Progenitor cell of endocrine pancreas (in vitro differentiated cells): ENCODE results near the gene GPRIN3. TPM values are rescaled to one million over a fixed set of nuclear protein-coding genes. Genes with fewer than 3 reads are reported as not detected.

Source experiments
- DNase-seq: peaks from one replicate; pipeline ENCODE4 v3.0.0; 2021; ENCODE audit warnings: low spot score; ENCODE audit not compliant: unreplicated experiment
- H3K27ac Mint-ChIP-seq: 2 replicates; pipeline ENCODE4 v1.8.0; 2021; ENCODE audit warnings: mild to moderate bottlenecking, moderate library complexity, mixed read lengths
- H3K27me3 Mint-ChIP-seq: 2 replicates; pipeline ENCODE4 v1.8.0; 2021; ENCODE audit warnings: mixed read lengths
- H3K36me3 Mint-ChIP-seq: 2 replicates; pipeline ENCODE4 v1.8.0; 2022; ENCODE audit warnings: mixed read lengths; ENCODE audit not compliant: insufficient read depth
- H3K4me1 Mint-ChIP-seq: 2 replicates; pipeline ENCODE4 v1.8.0; 2021; ENCODE audit warnings: low read depth, mixed read lengths
- H3K4me3 Mint-ChIP-seq: 2 replicates; pipeline ENCODE4 v1.8.0; 2021; ENCODE audit warnings: low read depth, mild to moderate bottlenecking, moderate library complexity, mixed read lengths
- H3K9me3 Mint-ChIP-seq: 2 replicates; pipeline ENCODE4 v1.8.0; 2021; ENCODE audit warnings: low read depth, mixed read lengths
- total RNA-seq: library from RNA; stranded (reverse); gene quantifications from 2 replicates; pipeline ENCODE4 v1.2.1, GENCODE V29; 2021
- TF ChIP-seq, protein P1 (sequence below): fragments of 200-600 bp; sonication (generic); IDR thresholded peaks from one replicate; pipeline ENCODE4 v1.5.0; 2021; ENCODE audit warnings: antibody characterized with exemption, mild to moderate bottlenecking; ENCODE audit not compliant: unreplicated experiment

The GPRIN3 gene
- total RNA-seq, 1 donor from 2014 or later = 16.0 TPM

DNA sequence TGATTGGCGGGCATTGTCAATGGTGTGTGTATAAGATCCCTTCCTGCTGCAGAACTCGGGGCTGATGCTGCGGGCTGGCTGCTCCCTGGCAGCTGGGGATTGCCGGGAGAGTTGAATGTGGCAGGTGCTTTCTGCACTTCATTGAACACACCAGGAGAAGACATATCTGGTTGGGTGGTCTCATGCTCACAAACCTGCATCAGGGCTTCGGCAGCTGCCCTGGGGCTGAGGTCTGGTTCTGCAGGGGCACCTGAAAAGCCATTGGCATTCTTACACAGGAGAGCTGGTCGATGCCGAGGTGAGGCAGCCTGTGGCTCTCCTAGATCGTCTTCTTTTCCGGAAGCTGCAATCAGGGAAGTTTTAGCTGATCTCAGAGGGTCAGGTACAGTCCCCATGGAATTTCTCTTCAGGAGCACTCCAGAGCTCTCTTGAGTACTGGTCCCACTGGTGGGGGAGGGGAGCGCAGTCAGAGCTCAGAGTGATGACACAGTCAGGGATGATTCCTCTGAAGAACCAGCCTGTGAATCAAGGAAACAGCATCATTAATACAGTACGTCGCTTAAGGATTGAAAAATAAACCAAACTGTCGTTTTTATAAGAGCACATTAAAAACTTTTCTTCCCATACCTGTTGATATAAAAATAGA lies 57.8 kb downstream of the GPRIN3 start:
- Mint-ChIP-seq H3K27me3 (no peaks in the 10 kb centered on the region), H3K9me3 (peaks cover 3% of the 10 kb centered on the region), H3K4me1 (peaks cover 45% of the 10 kb centered on the region), H3K4me3 (no peak overlapping the region), H3K27ac (peak overlapping the region; percentile 76), H3K36me3 (peaks cover 17% of the 10 kb centered on the region)
- TF ChIP-seq, protein P1, sequence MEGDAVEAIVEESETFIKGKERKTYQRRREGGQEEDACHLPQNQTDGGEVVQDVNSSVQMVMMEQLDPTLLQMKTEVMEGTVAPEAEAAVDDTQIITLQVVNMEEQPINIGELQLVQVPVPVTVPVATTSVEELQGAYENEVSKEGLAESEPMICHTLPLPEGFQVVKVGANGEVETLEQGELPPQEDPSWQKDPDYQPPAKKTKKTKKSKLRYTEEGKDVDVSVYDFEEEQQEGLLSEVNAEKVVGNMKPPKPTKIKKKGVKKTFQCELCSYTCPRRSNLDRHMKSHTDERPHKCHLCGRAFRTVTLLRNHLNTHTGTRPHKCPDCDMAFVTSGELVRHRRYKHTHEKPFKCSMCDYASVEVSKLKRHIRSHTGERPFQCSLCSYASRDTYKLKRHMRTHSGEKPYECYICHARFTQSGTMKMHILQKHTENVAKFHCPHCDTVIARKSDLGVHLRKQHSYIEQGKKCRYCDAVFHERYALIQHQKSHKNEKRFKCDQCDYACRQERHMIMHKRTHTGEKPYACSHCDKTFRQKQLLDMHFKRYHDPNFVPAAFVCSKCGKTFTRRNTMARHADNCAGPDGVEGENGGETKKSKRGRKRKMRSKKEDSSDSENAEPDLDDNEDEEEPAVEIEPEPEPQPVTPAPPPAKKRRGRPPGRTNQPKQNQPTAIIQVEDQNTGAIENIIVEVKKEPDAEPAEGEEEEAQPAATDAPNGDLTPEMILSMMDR = no peak
- no peak for DNase-seq

DNA sequence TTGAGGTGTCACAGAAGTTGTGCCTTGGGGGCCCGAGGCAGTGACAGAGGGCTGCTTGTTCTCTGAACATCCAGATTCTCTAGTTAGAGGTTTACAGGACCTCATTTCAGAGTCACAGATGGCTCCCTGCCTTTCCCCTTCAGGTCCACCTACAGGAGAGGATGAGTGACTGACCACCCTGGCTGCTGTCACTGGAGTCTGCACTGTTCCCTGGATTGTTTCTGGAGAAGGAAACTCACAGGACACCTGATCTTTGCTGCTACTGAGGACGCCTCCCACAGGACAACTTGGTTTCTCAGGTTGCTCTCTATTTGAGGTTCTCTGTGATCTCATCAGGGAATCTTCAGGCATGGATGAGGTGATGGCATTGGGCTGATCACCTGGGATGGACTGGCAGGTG lies 58.3 kb downstream of the GPRIN3 start:
- Mint-ChIP-seq H3K27me3 (no peaks in the 10 kb centered on the region), H3K4me1 (peaks cover 47% of the 10 kb centered on the region), H3K27ac (peak overlapping the region; percentile 76), H3K9me3 (no peaks in the 10 kb centered on the region), H3K36me3 (peaks cover 16% of the 10 kb centered on the region), H3K4me3 (no peak overlapping the region)
- TF ChIP-seq, protein P1 = no peak
- no peak for DNase-seq

- Mint-ChIP-seq H3K4me1 (peaks cover 49% of the 10 kb centered on the region), H3K27ac (no peak overlapping the region), H3K36me3 (peaks cover 16% of the 10 kb centered on the region), H3K4me3 (no peak overlapping the region), H3K9me3 (no peaks in the 10 kb centered on the region), H3K27me3 (no peaks in the 10 kb centered on the region)
- no peak for DNase-seq
- TF ChIP-seq, protein P1 = no peak
Measured at GRCh38 chr4:89248879-89249281, 58.7 kb downstream of the GPRIN3 start.

DNA sequence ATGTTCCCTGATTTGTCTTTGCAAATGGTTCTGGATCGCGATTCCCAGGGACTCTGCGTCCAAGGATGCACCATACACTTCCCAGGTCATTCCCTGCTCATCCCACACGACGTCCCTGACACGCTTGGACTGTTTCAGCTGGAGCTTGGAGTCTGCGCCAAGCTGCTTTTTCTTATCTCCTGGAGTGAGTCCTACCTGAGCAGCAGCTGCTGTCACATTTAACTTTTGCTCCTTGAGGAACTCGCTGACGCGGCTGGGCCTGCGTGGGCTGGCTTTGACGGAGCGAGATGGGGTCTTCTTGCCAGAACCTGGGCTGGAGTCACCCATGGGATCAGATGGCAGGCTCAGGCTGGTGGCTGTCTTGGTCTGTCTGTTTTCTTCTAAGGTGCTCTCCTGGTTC lies 59.6 kb downstream of the GPRIN3 start:
- Mint-ChIP-seq H3K36me3 (peaks cover 16% of the 10 kb centered on the region), H3K9me3 (no peaks in the 10 kb centered on the region), H3K27ac (peak overlapping the region; percentile 39), H3K27me3 (no peaks in the 10 kb centered on the region), H3K4me3 (no peak overlapping the region), H3K4me1 (peaks cover 51% of the 10 kb centered on the region)
- no peak for DNase-seq
- TF ChIP-seq, protein P1 = no peak

GRCh38 chr4:89245459-89245858 lies 62.1 kb downstream of the GPRIN3 start:
- H3K27ac Mint-ChIP-seq = peak overlapping the region; percentile 65
- TF ChIP-seq, protein P1 = no peak
- H3K27me3 Mint-ChIP-seq = no peaks in the 10 kb centered on the region
- DNase-seq = no peak
- H3K9me3 Mint-ChIP-seq = no peaks in the 10 kb centered on the region
- peaks cover 48% of the 10 kb centered on the region for H3K4me1 Mint-ChIP-seq
- no peak overlapping the region for H3K4me3 Mint-ChIP-seq
- H3K36me3 Mint-ChIP-seq = peaks cover 16% of the 10 kb centered on the region
